ENCODE measurements around the gene RASGRP1.

DNA sequence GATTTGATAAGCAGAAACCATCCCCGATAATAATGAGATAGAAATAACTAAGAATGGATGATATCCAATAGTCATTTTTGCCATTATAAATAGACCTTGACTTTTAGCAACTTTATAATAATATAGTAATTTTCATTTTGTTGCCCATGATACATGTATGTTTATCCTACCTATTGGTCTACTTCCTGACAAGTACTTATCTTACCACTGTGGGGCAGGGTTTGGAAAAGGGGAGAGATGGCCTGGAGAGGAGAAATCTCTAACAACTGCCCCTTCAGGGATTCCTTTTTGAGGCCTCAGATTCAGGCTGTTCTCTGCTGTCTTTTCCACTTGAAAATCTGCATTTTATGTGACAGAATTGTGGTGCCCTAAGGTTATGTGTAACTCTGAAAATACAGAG lies 68.5 kb downstream of the RASGRP1 start:
- no peak for TF ChIP-seq ZNF121 (CRISPR knock-in tag; IDR thresholded peaks at IDR 0.05)
- TF ChIP-seq, protein P1, sequence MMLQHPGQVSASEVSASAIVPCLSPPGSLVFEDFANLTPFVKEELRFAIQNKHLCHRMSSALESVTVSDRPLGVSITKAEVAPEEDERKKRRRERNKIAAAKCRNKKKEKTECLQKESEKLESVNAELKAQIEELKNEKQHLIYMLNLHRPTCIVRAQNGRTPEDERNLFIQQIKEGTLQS (CRISPR knock-in tag; conservative IDR thresholded peaks at IDR 0.05) = no peak
- TF ChIP-seq HMGA2 (CRISPR knock-in tag; IDR thresholded peaks at IDR 0.05) = no peak
- no peak for TF ChIP-seq IRF2 (CRISPR knock-in tag; IDR thresholded peaks at IDR 0.05; ENCODE audit: borderline replicate concordance, low read depth)
- no peak for TF ChIP-seq JUN (CRISPR knock-in tag; IDR thresholded peaks at IDR 0.05)
- no peak for TF ChIP-seq NR1H2 (CRISPR knock-in tag; IDR thresholded peaks at IDR 0.05)
- TF ChIP-seq, protein P2, sequence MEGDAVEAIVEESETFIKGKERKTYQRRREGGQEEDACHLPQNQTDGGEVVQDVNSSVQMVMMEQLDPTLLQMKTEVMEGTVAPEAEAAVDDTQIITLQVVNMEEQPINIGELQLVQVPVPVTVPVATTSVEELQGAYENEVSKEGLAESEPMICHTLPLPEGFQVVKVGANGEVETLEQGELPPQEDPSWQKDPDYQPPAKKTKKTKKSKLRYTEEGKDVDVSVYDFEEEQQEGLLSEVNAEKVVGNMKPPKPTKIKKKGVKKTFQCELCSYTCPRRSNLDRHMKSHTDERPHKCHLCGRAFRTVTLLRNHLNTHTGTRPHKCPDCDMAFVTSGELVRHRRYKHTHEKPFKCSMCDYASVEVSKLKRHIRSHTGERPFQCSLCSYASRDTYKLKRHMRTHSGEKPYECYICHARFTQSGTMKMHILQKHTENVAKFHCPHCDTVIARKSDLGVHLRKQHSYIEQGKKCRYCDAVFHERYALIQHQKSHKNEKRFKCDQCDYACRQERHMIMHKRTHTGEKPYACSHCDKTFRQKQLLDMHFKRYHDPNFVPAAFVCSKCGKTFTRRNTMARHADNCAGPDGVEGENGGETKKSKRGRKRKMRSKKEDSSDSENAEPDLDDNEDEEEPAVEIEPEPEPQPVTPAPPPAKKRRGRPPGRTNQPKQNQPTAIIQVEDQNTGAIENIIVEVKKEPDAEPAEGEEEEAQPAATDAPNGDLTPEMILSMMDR (IDR thresholded peaks at IDR 0.05) = no peak
- TF ChIP-seq, protein P3, sequence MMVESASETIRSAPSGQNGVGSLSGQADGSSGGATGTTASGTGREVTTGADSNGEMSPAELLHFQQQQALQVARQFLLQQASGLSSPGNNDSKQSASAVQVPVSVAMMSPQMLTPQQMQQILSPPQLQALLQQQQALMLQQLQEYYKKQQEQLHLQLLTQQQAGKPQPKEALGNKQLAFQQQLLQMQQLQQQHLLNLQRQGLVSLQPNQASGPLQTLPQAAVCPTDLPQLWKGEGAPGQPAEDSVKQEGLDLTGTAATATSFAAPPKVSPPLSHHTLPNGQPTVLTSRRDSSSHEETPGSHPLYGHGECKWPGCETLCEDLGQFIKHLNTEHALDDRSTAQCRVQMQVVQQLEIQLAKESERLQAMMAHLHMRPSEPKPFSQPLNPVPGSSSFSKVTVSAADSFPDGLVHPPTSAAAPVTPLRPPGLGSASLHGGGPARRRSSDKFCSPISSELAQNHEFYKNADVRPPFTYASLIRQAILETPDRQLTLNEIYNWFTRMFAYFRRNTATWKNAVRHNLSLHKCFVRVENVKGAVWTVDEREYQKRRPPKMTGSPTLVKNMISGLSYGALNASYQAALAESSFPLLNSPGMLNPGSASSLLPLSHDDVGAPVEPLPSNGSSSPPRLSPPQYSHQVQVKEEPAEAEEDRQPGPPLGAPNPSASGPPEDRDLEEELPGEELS (CRISPR knock-in tag; IDR thresholded peaks at IDR 0.05) = no peak
- TF ChIP-seq, protein P4, sequence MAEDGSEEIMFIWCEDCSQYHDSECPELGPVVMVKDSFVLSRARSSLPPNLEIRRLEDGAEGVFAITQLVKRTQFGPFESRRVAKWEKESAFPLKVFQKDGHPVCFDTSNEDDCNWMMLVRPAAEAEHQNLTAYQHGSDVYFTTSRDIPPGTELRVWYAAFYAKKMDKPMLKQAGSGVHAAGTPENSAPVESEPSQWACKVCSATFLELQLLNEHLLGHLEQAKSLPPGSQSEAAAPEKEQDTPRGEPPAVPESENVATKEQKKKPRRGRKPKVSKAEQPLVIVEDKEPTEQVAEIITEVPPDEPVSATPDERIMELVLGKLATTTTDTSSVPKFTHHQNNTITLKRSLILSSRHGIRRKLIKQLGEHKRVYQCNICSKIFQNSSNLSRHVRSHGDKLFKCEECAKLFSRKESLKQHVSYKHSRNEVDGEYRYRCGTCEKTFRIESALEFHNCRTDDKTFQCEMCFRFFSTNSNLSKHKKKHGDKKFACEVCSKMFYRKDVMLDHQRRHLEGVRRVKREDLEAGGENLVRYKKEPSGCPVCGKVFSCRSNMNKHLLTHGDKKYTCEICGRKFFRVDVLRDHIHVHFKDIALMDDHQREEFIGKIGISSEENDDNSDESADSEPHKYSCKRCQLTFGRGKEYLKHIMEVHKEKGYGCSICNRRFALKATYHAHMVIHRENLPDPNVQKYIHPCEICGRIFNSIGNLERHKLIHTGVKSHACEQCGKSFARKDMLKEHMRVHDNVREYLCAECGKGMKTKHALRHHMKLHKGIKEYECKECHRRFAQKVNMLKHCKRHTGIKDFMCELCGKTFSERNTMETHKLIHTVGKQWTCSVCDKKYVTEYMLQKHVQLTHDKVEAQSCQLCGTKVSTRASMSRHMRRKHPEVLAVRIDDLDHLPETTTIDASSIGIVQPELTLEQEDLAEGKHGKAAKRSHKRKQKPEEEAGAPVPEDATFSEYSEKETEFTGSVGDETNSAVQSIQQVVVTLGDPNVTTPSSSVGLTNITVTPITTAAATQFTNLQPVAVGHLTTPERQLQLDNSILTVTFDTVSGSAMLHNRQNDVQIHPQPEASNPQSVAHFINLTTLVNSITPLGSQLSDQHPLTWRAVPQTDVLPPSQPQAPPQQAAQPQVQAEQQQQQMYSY (CRISPR knock-in tag; IDR thresholded peaks at IDR 0.05) = no peak
